HL-60 (cell line): ENCODE measurements around the gene HSPA12A.

Experiments used
- GABPA ChIP-seq: IDR thresholded peaks from 2 replicates; pipeline ENCODE4 v1.6.1; 2012; ENCODE audit warnings: low read depth
- POLR2AphosphoS5 ChIP-seq: IDR thresholded peaks from 2 replicates; pipeline ENCODE4 v1.6.1; 2012; ENCODE audit warnings: low read depth
- TF ChIP-seq, protein P1 (sequence below): IDR thresholded peaks from one replicate; pipeline ENCODE4 v1.5.1; 2011; ENCODE audit warnings: low read length, control low read depth, inconsistent platforms; ENCODE audit not compliant: insufficient read depth

DNA sequence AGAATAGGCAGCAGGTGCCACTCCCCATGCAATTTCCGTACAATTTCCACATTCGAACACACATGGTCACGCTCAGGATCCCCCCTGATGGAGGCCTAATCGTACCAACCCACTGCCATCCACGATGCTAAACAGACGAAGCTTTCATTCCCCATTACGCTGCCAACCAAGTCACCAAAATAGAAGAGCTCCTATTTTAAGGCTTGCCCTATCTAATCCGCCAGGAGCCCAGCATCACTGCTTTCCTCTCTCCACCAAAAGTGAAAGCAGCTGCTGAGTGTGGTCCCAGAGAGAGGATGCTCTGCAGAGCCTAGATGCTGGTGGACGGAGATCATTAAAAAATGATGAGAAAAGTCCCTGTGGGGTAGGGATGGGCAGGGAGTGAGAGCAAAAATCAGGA, 43.3 kb downstream of the HSPA12A start:
- TF ChIP-seq, protein P1, sequence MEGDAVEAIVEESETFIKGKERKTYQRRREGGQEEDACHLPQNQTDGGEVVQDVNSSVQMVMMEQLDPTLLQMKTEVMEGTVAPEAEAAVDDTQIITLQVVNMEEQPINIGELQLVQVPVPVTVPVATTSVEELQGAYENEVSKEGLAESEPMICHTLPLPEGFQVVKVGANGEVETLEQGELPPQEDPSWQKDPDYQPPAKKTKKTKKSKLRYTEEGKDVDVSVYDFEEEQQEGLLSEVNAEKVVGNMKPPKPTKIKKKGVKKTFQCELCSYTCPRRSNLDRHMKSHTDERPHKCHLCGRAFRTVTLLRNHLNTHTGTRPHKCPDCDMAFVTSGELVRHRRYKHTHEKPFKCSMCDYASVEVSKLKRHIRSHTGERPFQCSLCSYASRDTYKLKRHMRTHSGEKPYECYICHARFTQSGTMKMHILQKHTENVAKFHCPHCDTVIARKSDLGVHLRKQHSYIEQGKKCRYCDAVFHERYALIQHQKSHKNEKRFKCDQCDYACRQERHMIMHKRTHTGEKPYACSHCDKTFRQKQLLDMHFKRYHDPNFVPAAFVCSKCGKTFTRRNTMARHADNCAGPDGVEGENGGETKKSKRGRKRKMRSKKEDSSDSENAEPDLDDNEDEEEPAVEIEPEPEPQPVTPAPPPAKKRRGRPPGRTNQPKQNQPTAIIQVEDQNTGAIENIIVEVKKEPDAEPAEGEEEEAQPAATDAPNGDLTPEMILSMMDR = no peak
- TF ChIP-seq POLR2AphosphoS5 = no peak
- TF ChIP-seq GABPA = no peak
